HG03432 (cell line): ENCODE data around the gene LEPROT.

Experiments used
- ATAC-seq: cut with Tn5 transposase; IDR thresholded peaks from one replicate; pipeline ENCODE4 v1.9.1; 2021; ENCODE audit warnings: mild to moderate bottlenecking, moderate library complexity; ENCODE audit not compliant: unreplicated experiment

Gene LEPROT

GRCh38 chr1:65471861-65472332, 51.4 kb downstream of the LEPROT start:
- no peak for ATAC-seq

DNA sequence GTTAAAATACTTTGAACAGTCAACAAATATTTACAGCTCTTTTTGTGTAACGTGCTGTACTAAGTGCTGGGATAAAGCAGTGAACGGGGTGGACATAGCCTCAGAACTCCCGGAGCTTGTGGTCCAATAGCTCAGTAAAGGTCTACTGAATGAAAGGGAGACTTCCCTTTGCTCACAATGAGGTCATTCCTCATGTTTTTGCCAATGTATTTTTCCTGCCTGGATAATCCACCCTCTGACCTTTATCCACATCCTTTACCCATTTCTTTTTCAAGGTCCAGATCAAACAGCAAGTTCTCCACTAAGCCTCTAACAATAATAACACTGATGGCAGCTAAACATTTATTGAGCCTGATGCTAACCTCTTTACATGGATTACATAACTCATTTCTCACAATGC, 55.9 kb downstream of the LEPROT start:
- ATAC-seq, result no peak

- no peak for ATAC-seq
Measured at GRCh38 chr1:65477414-65478378, 57.2 kb downstream of the LEPROT start.

DNA sequence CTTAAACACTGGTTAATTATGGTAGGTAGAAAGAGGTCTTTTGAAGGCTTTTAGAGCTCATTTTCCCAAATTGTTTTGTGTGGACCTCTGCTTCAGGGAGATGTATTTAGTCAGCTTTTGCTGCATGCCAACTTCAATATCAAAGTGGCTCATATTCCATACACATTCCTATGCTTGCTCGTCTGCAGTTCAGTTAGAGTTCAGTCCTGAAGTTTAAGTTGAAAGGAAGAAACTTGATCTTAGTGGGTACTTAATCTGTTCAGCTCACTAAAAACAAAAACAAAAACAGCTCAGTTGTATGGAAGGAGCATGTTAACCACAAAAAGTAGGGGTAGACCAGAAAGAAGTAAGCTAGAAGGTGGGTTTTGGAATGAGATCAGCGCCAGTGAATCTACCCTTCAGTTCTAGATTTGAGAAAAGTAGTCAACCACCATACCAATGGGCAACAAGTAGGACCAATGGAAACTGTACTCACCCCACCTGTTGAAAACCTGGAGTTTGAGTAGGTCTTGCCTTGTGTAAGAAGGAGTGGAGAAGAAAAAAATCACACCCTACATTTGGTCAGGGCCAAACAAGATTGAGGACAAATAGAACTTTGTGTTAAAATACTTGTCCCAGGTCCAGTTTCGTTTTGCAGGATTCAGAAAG, 58.0 kb downstream of the LEPROT start:
- ATAC-seq, result no peak

- no peak for ATAC-seq
Measured at GRCh38 chr1:65479554-65480204, 59.2 kb downstream of the LEPROT start.

DNA sequence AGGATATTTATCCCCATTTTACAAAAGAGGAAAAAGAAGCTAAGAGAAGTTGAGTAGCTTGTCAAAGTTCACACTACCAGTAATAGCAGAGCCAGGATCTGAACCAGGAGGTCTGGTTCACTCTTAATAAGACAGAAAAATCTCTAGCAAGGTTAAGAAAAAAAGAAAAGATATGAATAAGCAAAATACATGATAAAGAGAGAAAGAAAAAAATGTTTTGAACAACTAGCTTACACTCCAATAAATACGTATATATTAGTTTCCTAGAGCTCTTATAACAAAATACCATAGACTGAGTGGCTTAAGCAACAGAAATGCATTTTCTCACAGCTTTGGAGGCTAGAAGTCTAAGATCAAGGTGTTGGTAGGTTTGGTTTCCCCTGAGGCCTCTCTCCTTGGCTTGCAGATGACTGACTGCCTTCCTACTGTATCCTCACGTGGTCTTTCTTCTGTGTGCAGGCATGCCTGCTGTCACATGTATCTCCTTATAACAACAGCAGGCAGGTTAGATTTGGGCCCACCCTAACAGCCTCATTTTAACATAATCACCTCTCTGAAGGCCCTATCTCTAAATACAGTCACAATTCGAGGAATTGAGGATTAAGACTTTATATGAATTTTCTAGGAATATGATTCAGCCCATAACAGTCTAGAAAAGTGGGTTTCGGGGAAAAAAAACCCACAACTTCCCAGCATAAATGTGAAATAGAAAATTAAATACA, 60.4 kb downstream of the LEPROT start:
- ATAC-seq, result no peak

DNA sequence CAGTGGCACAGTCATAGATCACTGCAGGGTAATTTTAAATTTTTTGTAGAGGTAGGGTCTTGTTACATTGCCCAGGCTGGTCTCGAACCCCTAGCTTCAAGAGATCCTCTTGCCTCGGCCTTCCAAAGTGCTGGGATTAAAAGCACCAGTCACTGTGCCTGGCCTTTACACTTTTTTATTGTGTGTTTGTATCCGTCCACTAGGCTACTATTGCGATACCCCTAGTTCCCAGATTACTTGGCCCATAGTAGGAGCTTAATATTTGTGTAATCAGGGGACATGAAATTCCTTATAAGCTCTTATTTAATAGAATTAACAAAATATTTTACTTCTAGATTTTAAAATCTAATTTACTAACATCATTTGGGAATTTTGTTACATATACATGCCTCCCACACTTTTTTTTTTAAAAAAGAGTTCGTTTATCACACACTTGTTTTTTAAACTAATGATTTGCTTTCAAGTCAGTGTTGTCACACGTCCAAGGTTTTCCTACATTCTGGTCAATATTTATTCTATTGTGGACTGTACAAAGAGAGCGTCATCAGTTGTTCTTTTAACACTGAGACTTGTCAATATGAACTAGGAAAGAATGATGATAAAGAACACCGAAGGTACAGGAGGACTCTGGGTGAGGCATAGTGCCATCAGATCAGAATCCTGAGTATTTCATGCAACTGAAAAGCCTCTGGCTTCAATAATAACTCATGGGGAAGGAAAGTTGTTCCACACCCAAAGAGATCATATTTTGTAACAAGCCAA, 63.7 kb downstream of the LEPROT start:
- ATAC-seq, result no peak
